GM12891 (cell line): ENCODE results near the gene CAV2.

Source experiments
- PAX5 ChIP-seq: IDR thresholded peaks from 2 replicates; pipeline ENCODE4 v1.6.1; 2011; ENCODE audit warnings: low read length, moderate library complexity, mild to moderate bottlenecking; ENCODE audit not compliant: insufficient read depth, severe bottlenecking
- POLR2A ChIP-seq: IDR thresholded peaks from 2 replicates; pipeline ENCODE4 v1.6.1; 2011; ENCODE audit warnings: low read depth, low read length, control low read depth
- POLR2AphosphoS5 ChIP-seq: IDR thresholded peaks from 2 replicates; pipeline ENCODE4 v1.6.1; 2011; ENCODE audit warnings: low read depth, low read length, control low read depth
- POU2F2 ChIP-seq: IDR thresholded peaks from 2 replicates; pipeline ENCODE4 v1.6.1; 2011; ENCODE audit warnings: low read depth, mild to moderate bottlenecking, control low read depth, low read length, moderate library complexity
- SPI1 ChIP-seq: IDR thresholded peaks from 2 replicates; pipeline ENCODE4 v1.6.1; 2011; ENCODE audit warnings: low read depth, low read length, control low read depth
- TAF1 ChIP-seq: IDR thresholded peaks from 2 replicates; pipeline ENCODE4 v1.6.1; 2011; ENCODE audit warnings: low read depth, low read length, control low read depth

DNA sequence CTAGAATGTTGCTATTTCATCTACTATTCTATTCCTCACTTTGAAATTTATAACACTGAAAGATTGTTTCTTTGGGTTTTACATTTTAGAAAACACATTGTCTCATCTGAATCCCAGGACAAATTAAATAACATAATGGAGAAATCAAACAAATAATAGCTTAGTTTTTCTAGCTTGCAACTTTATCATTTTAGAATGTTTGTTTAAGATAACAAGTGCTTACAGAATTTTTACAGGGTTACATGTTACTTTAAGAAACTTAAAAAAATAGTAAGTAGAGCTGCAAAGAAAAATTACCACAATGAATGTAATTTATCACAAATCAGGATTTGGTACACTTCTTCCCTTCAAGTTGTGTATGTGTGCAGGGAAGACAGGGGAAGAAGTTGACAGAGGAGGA, 11.3 kb downstream of the CAV2 start:
- TF ChIP-seq POLR2A: no peak
- TF ChIP-seq POLR2AphosphoS5: no peak
- TF ChIP-seq TAF1: no peak
- no peak for TF ChIP-seq SPI1
- TF ChIP-seq POU2F2: no peak
- TF ChIP-seq PAX5: no peak
